ENCODE data around the gene SESN1.
A peak's percentile ranks its signal among the peaks of the same experiment; 100 is the strongest.

Gene SESN1

DNA sequence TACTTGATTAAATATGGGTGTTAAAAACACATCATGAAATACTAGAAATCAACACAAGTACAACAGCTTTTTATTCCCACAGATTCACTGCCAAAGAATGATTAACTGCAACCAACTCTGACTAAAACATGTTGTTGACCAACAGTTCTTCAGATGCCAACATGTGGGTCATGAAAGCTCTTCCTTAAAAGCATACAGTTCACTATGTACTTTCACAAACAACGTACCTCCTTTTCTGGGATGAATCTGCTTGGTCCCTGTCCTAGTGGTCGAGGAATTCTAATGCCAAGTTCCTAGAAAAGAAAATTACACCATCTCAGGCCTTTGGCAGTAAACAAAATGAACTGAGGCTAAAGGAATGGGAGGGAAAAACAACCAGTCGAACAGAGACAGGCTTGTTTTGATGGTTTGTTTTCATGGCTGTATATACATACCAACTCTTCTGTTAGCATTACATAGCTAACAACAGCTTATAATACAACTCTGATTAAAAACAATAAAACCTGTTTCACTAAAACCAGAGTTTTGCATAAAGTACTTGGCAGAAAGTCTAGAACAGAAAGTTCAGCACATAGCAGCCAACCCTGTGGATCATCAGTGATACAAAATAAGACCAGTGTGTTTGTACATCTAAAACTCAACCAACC lies 92.5 kb downstream of the SESN1 start:
- TF ChIP-seq, protein P1, sequence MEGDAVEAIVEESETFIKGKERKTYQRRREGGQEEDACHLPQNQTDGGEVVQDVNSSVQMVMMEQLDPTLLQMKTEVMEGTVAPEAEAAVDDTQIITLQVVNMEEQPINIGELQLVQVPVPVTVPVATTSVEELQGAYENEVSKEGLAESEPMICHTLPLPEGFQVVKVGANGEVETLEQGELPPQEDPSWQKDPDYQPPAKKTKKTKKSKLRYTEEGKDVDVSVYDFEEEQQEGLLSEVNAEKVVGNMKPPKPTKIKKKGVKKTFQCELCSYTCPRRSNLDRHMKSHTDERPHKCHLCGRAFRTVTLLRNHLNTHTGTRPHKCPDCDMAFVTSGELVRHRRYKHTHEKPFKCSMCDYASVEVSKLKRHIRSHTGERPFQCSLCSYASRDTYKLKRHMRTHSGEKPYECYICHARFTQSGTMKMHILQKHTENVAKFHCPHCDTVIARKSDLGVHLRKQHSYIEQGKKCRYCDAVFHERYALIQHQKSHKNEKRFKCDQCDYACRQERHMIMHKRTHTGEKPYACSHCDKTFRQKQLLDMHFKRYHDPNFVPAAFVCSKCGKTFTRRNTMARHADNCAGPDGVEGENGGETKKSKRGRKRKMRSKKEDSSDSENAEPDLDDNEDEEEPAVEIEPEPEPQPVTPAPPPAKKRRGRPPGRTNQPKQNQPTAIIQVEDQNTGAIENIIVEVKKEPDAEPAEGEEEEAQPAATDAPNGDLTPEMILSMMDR (conservative IDR thresholded peaks at IDR 0.05; ENCODE audit: low read depth, low read length): no peak
- no peak for DNase-seq (ENCODE audit: low read depth)
- no peak overlapping the region for H3K4me3 ChIP-seq (ENCODE audit: low read length)

DNA sequence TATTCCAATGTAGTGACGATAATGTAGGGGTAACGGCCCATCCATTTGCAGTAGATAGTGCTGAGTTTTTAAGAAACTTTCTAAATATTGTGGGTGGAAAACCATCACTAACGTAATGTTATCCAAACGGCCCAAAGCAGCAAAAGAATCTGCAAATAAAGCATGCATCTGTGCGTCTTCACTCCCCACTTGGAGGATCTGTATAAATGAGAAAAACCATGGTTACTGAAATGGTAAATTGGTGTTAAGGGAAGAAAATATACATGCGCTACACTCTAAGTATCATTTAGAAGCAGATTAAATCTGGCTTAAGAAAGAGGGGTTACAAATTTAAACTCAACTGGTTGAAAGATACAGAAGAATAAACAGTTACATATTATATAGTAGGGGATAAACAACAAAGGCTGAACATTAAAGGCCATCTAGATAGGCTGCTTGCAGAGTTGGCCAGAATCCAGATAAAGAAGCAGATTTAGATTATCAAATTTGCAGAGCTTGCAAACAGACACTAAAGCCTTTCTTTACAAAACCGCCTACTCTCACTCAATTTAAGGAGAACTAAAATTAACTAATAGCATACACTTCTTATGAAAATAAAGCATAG lies 93.3 kb downstream of the SESN1 start:
- peak; percentile 31 for DNase-seq (ENCODE audit: low read depth)
- H3K4me3 ChIP-seq (ENCODE audit: low read length): no peak overlapping the region
- TF ChIP-seq, protein P1 (conservative IDR thresholded peaks at IDR 0.05; ENCODE audit: low read depth, low read length): no peak

DNA sequence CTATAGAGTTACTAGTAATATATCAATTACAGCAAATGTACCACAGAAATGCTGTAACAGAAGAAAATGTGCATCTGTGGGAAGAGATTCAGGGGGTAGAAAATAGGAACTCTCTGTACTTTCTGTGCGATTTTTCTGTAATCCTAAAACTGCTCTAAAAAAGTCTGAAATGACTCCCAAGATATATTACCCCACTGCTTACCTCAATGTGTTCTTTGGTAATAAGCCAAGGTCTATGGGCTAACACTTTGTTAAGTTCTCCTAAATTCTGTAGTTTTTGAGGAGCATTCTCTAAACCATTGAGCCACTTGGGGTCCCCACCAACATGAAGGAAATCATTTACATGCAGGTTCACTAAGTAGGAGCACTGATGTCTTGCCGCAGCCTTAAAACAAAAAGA lies 94.4 kb downstream of the SESN1 start:
- TF ChIP-seq, protein P1 (conservative IDR thresholded peaks at IDR 0.05; ENCODE audit: low read depth, low read length): no peak
- no peak overlapping the region for H3K4me3 ChIP-seq (ENCODE audit: low read length)

DNA sequence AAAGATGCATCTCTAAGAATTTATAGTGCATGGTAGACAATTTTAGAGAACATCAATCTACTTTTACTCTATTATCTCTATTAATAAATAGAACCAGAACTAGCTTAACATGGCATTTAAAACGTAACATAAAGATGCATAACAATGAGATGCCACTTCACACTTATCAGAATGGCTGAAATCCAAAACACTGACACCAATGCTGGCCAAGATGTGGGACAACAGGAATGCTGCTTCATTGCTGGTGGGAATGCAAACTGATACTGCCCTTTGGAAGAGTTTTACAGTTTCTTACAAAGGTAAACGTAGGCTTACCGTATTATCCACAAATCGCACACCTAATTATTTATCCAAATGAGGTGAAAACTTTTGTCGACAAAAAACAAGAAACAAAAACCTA lies 95.2 kb downstream of the SESN1 start:
- TF ChIP-seq, protein P1 (conservative IDR thresholded peaks at IDR 0.05; ENCODE audit: low read depth, low read length): no peak
- H3K4me3 ChIP-seq (ENCODE audit: low read length): no peak overlapping the region
- DNase-seq (ENCODE audit: low read depth): no peak

More for the DNA sequence above, 94.4 kb downstream of the SESN1 start:
- DNase-seq (ENCODE audit: low read depth): no peak

DNA sequence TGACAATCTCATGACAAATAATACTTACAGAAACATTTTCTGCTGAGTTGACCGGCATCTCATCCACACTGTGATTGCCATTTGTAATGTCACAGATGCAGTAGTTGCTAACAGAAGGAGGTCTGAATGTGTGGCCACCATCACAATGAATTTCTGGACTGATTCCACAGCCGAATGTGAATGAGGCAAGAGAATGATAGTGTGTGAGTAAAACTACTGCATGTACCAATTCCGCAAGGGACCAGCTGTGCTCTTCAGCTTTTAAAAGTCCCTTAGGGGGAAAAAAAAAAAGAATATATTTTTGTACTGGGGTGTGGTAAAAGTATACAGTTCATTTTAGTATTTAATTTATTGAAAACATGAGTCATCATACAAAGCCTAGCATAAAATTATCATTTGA lies 96.2 kb downstream of the SESN1 start:
- H3K4me3 ChIP-seq (ENCODE audit: low read length): no peak overlapping the region
- TF ChIP-seq, protein P1 (conservative IDR thresholded peaks at IDR 0.05; ENCODE audit: low read depth, low read length): no peak
- no peak for DNase-seq (ENCODE audit: low read depth)

DNA sequence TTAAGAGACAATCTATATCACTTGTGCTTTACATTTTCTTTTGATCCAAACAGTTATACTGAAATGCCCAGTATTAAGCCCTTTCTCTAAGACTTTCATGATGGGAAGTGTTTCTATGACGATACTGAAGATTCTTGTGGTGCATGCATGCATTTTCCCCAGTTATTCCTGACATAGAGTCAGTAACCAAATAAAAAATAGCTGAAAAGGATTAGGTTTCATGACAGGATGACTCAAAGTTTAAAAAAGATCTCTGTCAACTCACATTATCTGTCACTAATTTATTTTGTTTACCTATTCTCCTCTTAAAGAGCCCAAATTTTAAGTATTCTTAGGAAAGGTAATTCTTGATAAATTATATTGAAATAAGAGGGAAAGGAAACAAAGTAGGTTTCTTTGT lies 98.4 kb downstream of the SESN1 start:
- H3K4me3 ChIP-seq (ENCODE audit: low read length): no peak overlapping the region
- TF ChIP-seq, protein P1 (conservative IDR thresholded peaks at IDR 0.05; ENCODE audit: low read depth, low read length): no peak
- DNase-seq (ENCODE audit: low read depth): no peak

DNA sequence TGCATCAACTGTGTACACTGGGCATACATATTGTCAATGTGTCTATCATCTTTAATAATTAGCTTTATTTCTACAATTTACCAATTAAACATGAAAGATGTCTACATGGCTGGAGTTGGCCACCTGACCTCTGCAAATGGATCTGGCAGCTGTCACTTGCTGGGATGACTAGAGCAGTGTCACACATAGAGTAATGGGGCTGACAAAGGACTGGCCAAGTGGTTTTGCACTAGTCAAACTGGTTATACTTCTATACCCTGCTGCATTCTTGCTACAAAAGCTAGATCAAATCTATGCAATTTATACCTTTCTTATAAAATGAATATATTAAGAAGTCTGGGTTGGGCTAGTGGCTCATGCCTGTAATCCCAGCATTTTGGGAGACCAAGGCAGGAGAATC lies 99.3 kb downstream of the SESN1 start:
- TF ChIP-seq, protein P1 (conservative IDR thresholded peaks at IDR 0.05; ENCODE audit: low read depth, low read length): no peak

More for the DNA sequence above, 99.3 kb downstream of the SESN1 start:
- H3K4me3 ChIP-seq (ENCODE audit: low read length): no peak overlapping the region
- no peak for DNase-seq (ENCODE audit: low read depth)
